Panc1 (cell line): ENCODE data around the gene RABL6. TPM values are rescaled to one million over a fixed set of nuclear protein-coding genes. Genes with fewer than 3 reads are reported as not detected.
"Not testable (repeated sequence)": the region's sequence is repeated elsewhere in the genome, so short reads cannot be mapped to it uniquely, and the experiment has no call there.

Experiments used
- ATAC-seq: fragments of 200-7000 bp; cut with Tn5 transposase; 2 replicates; pipeline ENCODE4 v1.9.1; 2020; ENCODE audit warnings: mild to moderate bottlenecking, moderate library complexity
- BruUV-seq: library from RNA; stranded (reverse); fragments of 400-500 nt; replicated peaks from 2 replicates; lab custom pipeline; 2021; lab: Mats Ljungman, UMichigan
- CTCF ChIA-PET: fragments of 300-600 bp; sonication (Branson Sonifier 250); formaldehyde crosslinking; loops from one replicate; lab custom pipeline; 2022; ENCODE audit warnings: antibody characterized with exemption; lab: Charles Lee
- POLR2A ChIA-PET: fragments of 300-600 bp; sonication (Branson Sonifier 250); formaldehyde crosslinking; loops from one replicate; lab custom pipeline; 2022; ENCODE audit warnings: antibody characterized with exemption; lab: Charles Lee
- DNase-seq: peaks from one replicate; pipeline ENCODE4 v3.0.0-alpha.2; 2010; ENCODE audit warnings: low read depth, low spot score
- H3K27ac ChIP-seq: 2 replicates; pipeline ENCODE4 v1.5.1; 2011; ENCODE audit warnings: mild to moderate bottlenecking, low read length, inconsistent platforms
- H3K27me3 ChIP-seq: fragments of 200-500 bp; sonication (Bioruptor generic); 2 replicates; pipeline ENCODE4 v1.6.0; 2014; ENCODE audit warnings: low read length, inconsistent platforms; ENCODE audit not compliant: control insufficient read depth, insufficient read depth
- H3K36me3 ChIP-seq: fragments of 200-500 bp; sonication (Bioruptor generic); 2 replicates; pipeline ENCODE4 v1.5.1; 2014; ENCODE audit warnings: inconsistent platforms, mild to moderate bottlenecking, low read length, moderate library complexity; ENCODE audit not compliant: control insufficient read depth, insufficient read depth
- H3K4me1 ChIP-seq: 2 replicates; pipeline ENCODE4 v1.5.1; 2011; ENCODE audit warnings: inconsistent platforms, mild to moderate bottlenecking, low read length, moderate library complexity; ENCODE audit not compliant: control insufficient read depth, insufficient read depth
- H3K4me3 ChIP-seq, 2 experiments: 2 replicates each; pipeline ENCODE4 v1.5.1; 2011 to 2012; ENCODE audit warnings: low read depth in 2 of 2, low read length in 2 of 2, mild to moderate bottlenecking in 2 of 2, inconsistent platforms in 1 of 2, moderate library complexity in 1 of 2
- H3K9me3 ChIP-seq: fragments of 200-500 bp; sonication (Bioruptor generic); 2 replicates; pipeline ENCODE4 v1.5.1; 2014; ENCODE audit warnings: low read depth, mild to moderate bottlenecking, inconsistent platforms, low read length, moderate library complexity; ENCODE audit not compliant: control insufficient read depth, insufficient read depth
- POLR2AphosphoS5 ChIP-seq: IDR thresholded peaks from 2 replicates; pipeline ENCODE4 v1.6.1; 2012; ENCODE audit warnings: mild to moderate bottlenecking, low read depth, low read length, moderate library complexity
- SIN3A ChIP-seq: IDR thresholded peaks from 2 replicates; pipeline ENCODE4 v1.6.1; 2012; ENCODE audit warnings: low read depth, mild to moderate bottlenecking, low read length, moderate library complexity, borderline replicate concordance; ENCODE audit not compliant: insufficient read depth
- TCF7L2 ChIP-seq: IDR thresholded peaks from 2 replicates; pipeline ENCODE4 v1.6.1; 2011; ENCODE audit warnings: mild to moderate bottlenecking, low read depth, low read length, inconsistent platforms
- in situ Hi-C: cut with HindIII; loops from 2 replicates; pipeline ENCODE4 v1.10.0; 2016; ENCODE audit warnings: low sequenced_read_pairs, low pct_unique_long_range_greater_than_20kb
- intact Hi-C: fragments of 100-400 bp; cut with micrococcal nuclease; formaldehyde crosslinking; loops from one replicate; pipeline ENCODE4 v1.10.0; 2022; ENCODE audit not compliant: unreplicated experiment
- total RNA-seq: library from RNA; stranded (reverse); gene quantifications from one replicate; pipeline ENCODE4 v1.2.1, GENCODE V29; 2021; ENCODE audit not compliant: unreplicated experiment
- TF ChIP-seq, protein P1 (sequence below), 2 experiments: IDR thresholded peaks; 2 replicates each; pipeline ENCODE4 v1.6.1; 2011 to 2012; ENCODE audit warnings: low read depth in 2 of 2, control low read depth in 1 of 2, low read length in 1 of 2, mild to moderate bottlenecking in 1 of 2, moderate library complexity in 1 of 2; ENCODE audit not compliant: insufficient read depth in 1 of 2
- TF ChIP-seq, protein P2 (sequence below): fragments of 450-650 bp; IDR thresholded peaks from 2 replicates; pipeline ENCODE4 v1.5.1; 2017; ENCODE audit warnings: mild to moderate bottlenecking

The RABL6 gene
- total RNA-seq, 1 experiment from 2014 or later: 106 TPM

DNA sequence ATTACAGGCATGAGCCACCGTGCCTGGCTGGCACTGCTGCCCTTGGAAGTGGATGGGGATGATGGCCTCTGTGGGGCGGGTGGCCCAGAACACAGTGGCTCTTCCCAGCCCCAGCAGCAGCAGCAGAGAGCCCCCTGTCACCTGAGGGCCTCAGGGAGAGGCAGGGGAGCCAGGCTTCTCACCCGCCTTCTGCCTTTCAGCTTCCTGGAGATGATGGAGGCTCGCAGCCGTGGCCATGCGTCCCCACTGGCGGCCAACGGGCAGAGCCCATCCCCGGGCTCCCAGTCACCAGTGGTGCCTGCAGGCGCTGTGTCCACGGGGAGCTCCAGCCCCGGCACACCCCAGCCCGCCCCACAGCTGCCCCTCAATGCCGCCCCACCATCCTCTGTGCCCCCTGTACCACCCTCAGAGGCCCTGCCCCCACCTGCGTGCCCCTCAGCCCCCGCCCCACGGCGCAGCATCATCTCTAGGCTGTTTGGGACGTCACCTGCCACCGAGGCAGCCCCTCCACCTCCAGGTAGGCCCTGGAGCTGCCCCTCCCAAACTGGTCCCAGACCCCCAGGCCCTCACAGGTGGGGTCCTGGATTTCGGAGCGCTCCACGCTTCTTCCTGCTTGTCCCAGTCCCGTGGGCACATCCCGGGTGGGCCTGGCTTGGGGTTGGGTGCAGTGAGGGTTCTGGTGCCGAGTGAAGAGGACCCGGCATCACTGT lies 29.6 kb downstream of the RABL6 start:
- DNase-seq (no peak), ATAC-seq (no peak)
- intact Hi-C loops: no loop called here
- H3K27ac ChIP-seq: no peak overlapping the region
- peaks cover 26% of the 10 kb centered on the region for H3K4me1 ChIP-seq
- H3K4me3 ChIP-seq: no peak overlapping the region
- ChIA-PET POLR2A (no interaction called here), CTCF (no interaction called here)
- TF ChIP-seq TCF7L2: no peak
- TF ChIP-seq SIN3A: no peak
- TF ChIP-seq, protein P1, sequence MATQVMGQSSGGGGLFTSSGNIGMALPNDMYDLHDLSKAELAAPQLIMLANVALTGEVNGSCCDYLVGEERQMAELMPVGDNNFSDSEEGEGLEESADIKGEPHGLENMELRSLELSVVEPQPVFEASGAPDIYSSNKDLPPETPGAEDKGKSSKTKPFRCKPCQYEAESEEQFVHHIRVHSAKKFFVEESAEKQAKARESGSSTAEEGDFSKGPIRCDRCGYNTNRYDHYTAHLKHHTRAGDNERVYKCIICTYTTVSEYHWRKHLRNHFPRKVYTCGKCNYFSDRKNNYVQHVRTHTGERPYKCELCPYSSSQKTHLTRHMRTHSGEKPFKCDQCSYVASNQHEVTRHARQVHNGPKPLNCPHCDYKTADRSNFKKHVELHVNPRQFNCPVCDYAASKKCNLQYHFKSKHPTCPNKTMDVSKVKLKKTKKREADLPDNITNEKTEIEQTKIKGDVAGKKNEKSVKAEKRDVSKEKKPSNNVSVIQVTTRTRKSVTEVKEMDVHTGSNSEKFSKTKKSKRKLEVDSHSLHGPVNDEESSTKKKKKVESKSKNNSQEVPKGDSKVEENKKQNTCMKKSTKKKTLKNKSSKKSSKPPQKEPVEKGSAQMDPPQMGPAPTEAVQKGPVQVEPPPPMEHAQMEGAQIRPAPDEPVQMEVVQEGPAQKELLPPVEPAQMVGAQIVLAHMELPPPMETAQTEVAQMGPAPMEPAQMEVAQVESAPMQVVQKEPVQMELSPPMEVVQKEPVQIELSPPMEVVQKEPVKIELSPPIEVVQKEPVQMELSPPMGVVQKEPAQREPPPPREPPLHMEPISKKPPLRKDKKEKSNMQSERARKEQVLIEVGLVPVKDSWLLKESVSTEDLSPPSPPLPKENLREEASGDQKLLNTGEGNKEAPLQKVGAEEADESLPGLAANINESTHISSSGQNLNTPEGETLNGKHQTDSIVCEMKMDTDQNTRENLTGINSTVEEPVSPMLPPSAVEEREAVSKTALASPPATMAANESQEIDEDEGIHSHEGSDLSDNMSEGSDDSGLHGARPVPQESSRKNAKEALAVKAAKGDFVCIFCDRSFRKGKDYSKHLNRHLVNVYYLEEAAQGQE (IDR thresholded peaks at IDR 0.05; ENCODE audit: insufficient read depth in 1 of 2, low read depth in 2 of 2, low read length in 1 of 2): no peak
- TF ChIP-seq, protein P2, sequence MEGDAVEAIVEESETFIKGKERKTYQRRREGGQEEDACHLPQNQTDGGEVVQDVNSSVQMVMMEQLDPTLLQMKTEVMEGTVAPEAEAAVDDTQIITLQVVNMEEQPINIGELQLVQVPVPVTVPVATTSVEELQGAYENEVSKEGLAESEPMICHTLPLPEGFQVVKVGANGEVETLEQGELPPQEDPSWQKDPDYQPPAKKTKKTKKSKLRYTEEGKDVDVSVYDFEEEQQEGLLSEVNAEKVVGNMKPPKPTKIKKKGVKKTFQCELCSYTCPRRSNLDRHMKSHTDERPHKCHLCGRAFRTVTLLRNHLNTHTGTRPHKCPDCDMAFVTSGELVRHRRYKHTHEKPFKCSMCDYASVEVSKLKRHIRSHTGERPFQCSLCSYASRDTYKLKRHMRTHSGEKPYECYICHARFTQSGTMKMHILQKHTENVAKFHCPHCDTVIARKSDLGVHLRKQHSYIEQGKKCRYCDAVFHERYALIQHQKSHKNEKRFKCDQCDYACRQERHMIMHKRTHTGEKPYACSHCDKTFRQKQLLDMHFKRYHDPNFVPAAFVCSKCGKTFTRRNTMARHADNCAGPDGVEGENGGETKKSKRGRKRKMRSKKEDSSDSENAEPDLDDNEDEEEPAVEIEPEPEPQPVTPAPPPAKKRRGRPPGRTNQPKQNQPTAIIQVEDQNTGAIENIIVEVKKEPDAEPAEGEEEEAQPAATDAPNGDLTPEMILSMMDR: no peak
- no peak; the same call in 1 of the 2 replicates for TF ChIP-seq POLR2AphosphoS5
- H3K36me3 ChIP-seq: no peaks in the 10 kb centered on the region
- no peaks in the 10 kb centered on the region for H3K9me3 ChIP-seq
- in situ Hi-C loops: no loop called here
- no peaks in the 10 kb centered on the region for H3K27me3 ChIP-seq
- no TSS peak for BruUV-seq

DNA sequence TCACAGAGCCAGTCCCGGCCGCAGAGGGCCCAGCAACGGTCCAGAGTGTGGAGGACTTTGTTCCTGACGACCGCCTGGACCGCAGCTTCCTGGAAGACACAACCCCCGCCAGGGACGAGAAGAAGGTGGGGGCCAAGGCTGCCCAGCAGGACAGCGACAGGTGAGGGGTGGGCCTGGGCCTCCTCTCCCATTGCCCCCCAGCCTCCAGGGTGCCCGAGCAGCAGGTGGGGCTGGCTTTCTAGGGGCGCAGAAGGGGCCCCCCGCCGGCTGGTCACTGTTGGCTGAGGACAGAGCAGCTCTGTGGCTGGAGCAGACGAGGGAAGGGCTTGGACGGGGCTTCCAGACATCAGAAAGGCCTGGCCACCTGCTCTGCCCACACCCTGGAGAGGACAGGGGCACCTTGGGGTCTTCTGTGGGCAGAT lies 30.1 kb downstream of the RABL6 start:
- ATAC-seq, H3K36me3 ChIP-seq, POLR2A ChIA-PET: not testable (repeated sequence)

More for the DNA sequence above, 30.1 kb downstream of the RABL6 start:
- H3K4me3 ChIP-seq, DNase-seq, H3K27ac ChIP-seq, BruUV-seq, H3K27me3 ChIP-seq, intact Hi-C loops, H3K9me3 ChIP-seq, in situ Hi-C loops, CTCF ChIA-PET: not testable (repeated sequence)
- H3K4me1 ChIP-seq: peaks cover 26% of the 10 kb centered on the region
